NCI-H2107 (cell line): Measurements from ENCODE around the gene URB2.
"Not testable (repeated sequence)": the region's sequence is repeated elsewhere in the genome, so short reads cannot be mapped to it uniquely, and the experiment has no call there.

ENCODE experiments used
- DNase-seq: peaks from one replicate; lab custom pipeline; 2025; lab: John Stamatoyannopoulos, UW

URB2 gene

GRCh38 chr1:229693129-229693900 lies 67.3 kb downstream of the URB2 start:
- peak; percentile 46 for DNase-seq

- DNase-seq: peak; percentile 87
Observed at GRCh38 chr1:229694053-229694693, 68.1 kb downstream of the URB2 start.

- DNase-seq: no peak
Observed at GRCh38 chr1:229696385-229696784, 70.3 kb downstream of the URB2 start.

- no peak for DNase-seq
Observed at GRCh38 chr1:229699613-229700267, 73.7 kb downstream of the URB2 start.

DNA sequence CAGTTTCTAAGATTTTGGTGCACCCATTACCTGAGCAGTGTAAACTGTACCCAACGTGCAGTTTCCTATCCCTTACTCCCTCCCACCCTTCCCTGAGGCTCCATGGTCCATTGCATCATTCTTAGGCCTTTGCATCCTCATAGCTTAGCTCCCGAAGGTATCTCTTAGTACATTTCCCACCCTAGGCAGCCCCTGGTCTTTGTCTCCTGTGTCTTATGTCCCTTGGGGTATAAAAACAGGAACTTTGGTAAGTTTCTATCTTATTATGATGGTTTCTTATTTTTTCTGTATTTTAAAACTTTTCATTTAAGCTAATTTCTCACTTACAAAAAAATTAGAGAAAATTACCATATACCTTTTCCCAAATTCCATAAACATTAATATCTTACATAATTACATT lies 78.1 kb downstream of the URB2 start:
- no peak for DNase-seq

- not testable (repeated sequence) for DNase-seq
Observed at GRCh38 chr1:229705152-229705551, 79.1 kb downstream of the URB2 start.

DNA sequence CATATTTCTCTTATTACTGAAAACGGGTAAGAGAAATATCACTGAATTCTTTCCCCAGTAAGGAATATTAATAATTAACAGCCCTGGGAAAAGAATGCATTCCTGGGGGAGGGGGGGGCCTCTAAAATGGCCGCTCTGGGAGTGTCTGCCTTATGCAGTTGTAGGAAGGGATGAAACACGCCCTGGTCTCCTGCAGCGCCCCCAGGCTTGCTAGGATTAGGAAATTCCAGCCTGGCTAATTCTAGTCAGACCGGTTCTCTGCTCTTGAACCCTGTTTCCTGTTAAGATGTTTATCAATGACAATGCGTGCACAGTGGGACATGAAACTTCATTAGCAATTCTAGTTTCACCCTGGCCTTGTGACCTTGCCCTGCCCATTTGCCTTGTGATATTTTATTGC lies 81.1 kb downstream of the URB2 start:
- DNase-seq: not testable (repeated sequence)

DNA sequence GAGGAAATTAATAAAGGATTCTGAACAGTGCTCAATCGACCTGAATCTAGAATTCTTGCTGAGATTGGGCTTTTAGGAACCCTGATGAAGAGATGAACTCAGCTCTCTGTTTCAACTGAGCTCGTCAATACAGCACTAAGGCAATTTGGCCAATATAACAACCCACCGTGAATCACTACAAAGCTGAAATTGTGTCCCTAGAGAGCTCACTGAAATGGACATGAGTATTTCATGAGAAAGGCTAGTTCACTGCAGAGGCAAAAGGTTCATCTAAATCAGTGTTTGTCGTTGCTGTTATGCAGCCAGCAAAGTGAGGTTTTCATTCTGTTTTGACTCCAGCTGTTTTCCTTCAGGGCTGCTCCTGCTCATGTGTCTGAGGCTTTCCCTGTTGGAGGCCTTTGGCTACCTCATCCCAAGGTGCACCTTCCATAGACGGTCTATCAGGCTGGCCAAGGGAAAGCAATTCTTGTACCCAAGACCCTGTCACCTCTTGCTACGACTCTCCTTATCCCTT lies 83.5 kb downstream of the URB2 start:
- no peak for DNase-seq
